ENCODE measurements around the gene SLC9A1.
"Not testable (repeated sequence)": the region's sequence is repeated elsewhere in the genome, so short reads cannot be mapped to it uniquely, and the experiment has no call there.

SLC9A1 gene

DNA sequence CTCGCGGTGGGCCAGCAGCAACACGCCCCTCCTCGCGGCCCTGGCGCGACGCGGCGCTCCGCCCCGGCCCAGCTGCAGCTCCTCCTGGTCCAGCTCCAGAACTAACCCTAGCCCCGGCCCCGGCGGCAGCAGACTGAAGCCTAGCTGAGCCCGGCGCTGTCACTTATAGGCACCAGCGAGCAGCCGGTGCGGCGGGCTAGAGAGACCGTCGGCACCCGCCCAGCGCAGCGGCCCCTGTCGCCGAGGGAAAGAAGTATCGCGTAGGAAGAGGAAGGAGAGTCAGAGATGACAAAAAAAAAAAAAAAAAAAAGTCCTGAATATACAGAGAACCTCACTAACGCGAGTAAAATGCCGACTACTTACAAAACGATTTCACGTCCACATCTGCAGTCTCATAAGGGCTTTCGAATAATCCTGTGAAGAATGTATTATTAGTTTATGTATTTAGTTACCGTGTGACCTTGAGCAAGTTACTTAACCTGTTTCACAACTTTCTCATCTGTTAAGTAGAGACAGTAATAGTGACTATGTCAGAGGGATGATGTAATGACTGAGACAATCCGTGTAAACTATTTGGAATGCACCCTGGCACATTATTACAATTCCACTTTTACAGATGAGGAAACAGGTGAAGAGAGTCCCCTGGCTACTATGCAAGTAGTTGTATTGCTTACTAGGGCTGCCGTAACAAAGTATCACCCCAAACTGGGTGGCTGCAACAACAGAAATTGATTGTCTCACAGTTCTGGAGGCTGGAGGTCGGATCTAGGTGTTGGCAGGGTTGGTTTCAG is at the start of gene SLC9A1:
TSS of gene SLC9A1 (minus strand) at position 135 of the 791 bp plus-strand sequence. CDS start 791 bp downstream, outside the sequence.
- peak; percentile 91 for DNase-seq (ENCODE audit: low spot score)

DNA sequence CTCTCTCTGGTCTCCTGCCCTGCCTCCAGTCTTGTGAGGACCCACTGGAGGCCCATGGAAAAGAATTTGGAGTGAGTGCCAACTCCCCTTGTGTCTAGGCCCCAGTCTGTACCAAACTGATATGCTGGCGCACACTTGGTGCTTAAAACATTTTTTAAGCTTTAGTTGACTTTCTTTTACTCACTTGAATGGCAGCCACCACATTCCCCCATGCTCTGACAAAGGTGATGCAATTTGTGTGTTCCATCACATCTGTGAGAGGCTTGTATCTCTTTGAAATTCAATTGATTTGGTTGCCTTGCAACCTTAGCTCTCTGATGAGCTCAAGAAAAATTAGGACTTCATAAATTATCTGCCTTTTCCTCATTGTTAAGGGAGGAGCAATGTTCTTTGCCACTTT is 49.0 kb upstream of the SLC9A1 start:
- no peak for DNase-seq (ENCODE audit: low spot score)

- DNase-seq (ENCODE audit: low spot score), result no peak
These were observed 46.4 kb upstream of the SLC9A1 start for GRCh38 chr1:27201295-27201694.

DNA sequence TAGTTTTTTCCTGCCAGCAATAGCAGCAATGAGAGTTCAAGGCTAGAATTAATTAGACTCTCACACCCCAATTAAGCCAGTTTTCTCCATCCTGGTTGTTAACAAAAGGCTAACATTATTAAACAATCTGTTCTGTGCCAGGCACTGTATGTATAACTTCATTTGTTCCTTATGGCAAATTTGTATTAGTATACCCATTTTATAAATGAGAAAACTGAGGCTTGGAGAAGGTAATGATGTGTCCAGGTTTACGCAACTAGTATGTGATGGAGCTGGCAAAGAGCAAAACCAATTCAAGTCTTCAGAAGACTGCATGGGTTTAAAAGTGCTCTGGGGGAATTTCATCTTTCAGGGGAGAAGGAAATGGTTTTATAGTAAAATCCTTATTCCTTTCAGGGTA is 38.3 kb upstream of the SLC9A1 start:
- no peak for DNase-seq (ENCODE audit: low spot score)

- no peak for DNase-seq (ENCODE audit: low spot score)
These were observed 37.2 kb upstream of the SLC9A1 start for GRCh38 chr1:27192039-27192529.

DNA sequence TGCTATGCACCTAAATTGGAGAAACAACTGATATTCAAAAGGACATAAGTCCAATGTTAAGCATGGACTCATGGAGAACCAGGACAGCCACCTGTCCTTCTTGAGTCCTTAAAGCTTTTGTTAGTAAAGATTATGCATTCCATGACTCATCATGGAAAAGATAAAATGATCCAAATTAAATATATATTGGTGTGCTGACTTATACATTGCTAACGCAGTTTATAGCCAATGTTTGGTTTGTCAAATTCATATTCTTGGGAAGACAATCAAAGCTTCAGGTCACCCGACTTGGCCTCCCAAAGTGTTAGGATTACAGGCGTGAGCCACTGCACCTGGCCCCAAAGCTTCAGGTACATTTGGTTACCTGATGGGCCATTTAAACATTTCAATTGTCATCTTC is 29.7 kb upstream of the SLC9A1 start:
- not testable (repeated sequence) for DNase-seq (ENCODE audit: low spot score)

DNA sequence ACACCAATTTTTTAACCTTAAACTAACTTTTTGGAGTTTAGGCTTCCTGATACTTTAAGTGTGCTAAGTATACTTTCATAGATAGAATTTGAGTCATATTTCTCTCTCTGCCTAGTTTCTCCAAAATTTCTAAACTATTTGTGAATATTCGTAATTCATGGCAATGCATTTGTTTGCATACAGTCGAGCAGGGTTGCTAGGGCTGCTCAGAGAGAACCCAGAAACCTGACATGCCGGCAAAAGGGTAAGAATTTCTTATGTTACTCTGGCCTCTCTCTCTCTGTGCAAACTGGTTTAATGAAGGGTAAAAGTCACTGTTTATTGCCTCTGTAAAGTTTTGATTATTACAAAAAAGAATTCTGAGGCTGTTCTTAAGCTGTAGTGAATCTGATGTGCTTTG is 25.1 kb upstream of the SLC9A1 start:
- no peak for DNase-seq (ENCODE audit: low spot score)

DNA sequence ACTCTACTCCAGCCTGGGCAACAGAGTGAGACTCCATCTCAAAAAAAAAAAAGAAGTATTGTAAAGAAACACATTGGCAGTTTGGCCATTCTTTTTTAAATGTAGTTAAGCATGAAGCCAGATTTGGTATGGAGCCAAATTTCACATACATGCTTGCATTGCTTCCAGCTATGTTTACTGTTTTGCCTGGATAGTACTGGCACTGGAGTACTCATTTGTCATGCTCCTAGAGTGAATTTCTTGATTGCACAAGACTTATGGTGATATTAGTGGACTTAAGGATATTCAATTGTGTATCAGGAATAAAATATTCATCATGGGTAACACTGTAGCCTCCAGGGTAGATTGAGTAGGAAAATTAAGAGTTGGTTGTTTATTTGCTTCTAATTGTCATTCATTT is 24.5 kb upstream of the SLC9A1 start:
- DNase-seq (ENCODE audit: low spot score), result no peak

DNA sequence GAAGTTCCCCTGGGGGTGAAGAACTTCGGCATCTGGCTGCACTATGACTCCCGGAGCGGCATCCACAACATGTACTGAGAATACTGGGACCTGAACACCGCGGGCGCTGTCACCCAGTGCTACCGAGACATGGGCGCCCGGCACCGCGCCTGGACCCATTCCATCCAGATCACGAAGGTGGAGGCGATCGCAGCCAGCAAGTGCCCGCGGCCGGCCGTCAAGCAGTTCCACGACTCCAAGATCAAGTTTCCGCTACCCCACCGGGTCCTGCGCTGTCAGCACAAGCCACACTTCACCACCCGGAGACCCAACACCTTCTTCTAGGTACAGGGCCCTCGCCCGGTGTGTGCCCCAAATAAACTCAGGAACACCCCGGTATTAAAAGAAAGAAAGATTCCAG is 22.0 kb upstream of the SLC9A1 start:
- no peak for DNase-seq (ENCODE audit: low spot score)

GRCh38 chr1:27176323-27176722 is 21.4 kb upstream of the SLC9A1 start:
- DNase-seq (ENCODE audit: low spot score), result no peak

DNA sequence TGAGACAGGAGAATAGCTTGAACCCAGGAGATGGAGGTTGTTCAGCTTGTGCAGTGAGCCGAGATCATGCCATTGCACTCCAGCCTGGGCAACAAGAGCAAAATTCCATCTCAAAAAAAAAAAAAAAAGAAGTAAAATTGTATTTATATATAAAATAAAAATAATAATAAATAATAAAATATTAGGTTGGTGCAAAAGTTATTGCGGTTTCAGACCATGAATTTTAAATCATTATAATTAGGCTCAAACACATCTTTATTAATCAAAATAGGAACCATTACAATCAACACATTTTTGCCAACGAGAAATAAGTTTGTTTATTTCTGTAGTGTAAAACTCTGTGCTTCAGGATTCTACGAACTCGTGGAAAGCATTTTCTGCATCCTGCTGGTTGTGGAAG is 18.1 kb upstream of the SLC9A1 start:
- not testable (repeated sequence) for DNase-seq (ENCODE audit: low spot score)

DNA sequence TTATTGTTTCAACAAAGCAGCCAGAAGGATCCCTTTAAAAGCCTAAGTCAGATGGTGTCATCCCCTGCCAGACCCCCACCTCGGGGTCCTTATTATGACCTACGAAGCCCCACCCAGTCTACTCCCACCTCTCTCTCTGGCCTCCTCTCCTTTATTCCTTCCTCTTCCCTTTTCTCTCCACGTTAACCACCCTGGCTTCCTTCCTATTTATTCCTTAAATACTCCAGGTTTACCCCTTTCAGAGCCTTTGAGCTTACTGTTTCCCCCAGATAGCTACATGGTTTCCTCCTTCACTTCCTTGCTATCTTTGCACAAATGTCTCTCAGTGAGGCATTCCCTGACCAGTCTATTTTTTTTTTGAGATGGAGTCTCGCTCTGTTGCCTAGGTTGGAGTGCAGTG is 12.0 kb upstream of the SLC9A1 start:
- no peak for DNase-seq (ENCODE audit: low spot score)

DNA sequence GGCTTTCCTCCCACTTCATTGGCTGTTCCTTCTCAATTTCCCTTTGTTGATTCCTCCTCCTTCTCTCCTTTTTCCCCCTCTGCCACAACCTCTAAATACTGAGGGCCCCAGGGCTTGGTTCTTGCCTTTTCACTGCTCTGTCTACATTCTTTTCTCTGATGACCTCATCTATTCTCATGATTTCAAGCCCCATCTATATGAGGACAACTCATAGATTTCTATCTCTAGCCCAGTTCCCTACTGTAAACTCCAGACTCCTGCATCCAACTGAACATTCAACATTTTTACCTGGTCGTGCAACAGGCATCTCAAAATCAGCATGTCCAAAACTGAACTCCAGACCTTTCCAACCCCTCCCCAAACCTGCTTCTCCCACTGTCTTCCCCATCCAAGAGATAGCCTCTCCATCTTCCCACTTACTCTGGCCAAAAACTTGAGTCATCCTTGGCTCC is 11.5 kb upstream of the SLC9A1 start:
- DNase-seq (ENCODE audit: low spot score), result no peak

GRCh38 chr1:27163093-27163492 is 8.2 kb upstream of the SLC9A1 start:
- no peak for DNase-seq (ENCODE audit: low spot score)

- no peak for DNase-seq (ENCODE audit: low spot score)
These were observed 7.2 kb upstream of the SLC9A1 start for GRCh38 chr1:27162090-27162489.

- no peak for DNase-seq (ENCODE audit: low spot score)
These were observed 6.7 kb upstream of the SLC9A1 start for GRCh38 chr1:27161594-27161993.

DNA sequence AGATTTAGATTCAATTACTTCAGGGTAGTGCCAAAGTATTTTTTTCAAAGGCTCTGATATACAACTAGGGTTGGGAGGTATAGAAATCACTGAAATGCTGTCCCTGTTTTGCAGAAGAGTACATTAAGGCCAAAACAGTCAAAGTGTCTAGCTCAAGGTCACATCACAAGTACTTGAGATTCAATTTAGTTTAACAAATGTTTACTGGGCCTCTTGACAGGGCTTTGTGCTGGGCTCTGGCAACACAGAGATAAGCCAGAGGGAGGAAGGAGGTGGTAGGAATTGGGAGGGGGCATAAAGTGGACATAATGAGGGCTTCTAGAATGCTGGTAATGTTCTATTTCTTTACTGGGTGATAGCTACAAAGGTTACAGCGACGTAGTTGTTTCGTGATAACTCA is 2.3 kb upstream of the SLC9A1 start:
- DNase-seq (ENCODE audit: low spot score), result no peak

- DNase-seq (ENCODE audit: low spot score), result no peak
These were observed 395 bp downstream of the SLC9A1 start for GRCh38 chr1:27154469-27154990.

DNA sequence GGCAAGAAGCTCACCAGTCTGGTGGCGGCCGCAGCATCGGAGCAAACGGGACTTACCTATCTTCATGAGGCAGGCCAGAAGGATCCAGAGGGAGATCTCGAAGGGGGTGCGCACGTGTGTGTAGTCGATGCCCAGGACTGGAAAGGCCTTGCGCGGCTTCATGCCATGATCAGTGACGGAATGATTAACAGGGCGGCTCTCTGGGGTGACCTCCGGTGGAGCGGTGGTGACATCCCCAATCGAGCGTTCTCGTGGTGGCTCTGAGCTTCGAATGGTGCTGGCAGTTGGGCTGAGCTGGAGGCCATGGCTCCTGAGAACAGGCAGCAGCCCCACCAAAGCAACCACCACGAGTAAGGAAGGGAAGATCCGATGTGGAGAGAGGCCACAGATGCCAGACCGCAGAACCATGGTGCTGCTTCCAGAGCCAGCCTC is 982 bp downstream of the SLC9A1 start:
- no peak for DNase-seq (ENCODE audit: low spot score)

GRCh38 chr1:27153549-27153886 is 1.4 kb downstream of the SLC9A1 start:
- DNase-seq (ENCODE audit: low spot score), result no peak

GRCh38 chr1:27152829-27153548 is 1.9 kb downstream of the SLC9A1 start:
- no peak for DNase-seq (ENCODE audit: low spot score)

DNA sequence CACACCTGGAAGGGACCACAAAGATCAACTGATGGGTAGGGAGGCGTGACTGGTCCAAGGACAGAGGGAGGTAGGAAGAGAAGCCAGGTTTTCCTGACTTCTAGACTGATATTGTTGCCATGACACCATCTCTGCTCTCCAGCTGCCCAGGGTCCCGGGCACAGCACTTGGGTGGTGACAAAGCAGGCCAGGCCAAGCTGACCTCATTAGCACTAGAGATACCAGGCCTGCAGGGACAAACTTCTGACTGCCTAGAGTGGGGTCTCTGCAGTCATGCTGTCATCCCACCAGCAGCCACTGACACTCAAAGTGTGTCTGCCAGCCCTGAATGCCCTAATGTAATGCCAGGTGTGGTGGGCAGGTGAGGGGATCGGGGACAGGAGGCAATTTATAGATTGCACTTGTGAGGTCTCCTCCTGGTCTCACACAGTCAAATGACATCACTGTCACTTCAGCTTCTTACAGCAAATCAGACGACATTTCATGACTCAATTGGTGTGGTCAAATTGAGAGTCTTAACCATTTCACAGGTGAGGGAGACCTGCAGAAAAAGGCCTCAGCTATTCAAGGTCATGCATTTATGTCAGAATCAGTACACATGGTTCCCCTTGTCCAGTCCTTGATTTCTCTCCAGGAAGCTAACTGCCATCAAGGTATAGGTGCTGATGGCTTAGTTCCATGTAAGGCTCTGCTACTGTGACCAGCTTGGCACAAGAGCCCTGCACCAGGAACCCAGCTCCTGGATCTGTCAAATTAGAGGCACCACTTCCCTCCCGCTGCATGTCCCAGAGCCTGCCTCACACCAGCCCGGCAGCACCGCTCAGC is 2.7 kb downstream of the SLC9A1 start:
- peak; percentile 42 for DNase-seq (ENCODE audit: low spot score)
